Caco-2 (cell line): Measurements from ENCODE around the gene TMSB15B. TPM values are rescaled to one million over a fixed set of nuclear protein-coding genes. Genes with fewer than 3 reads are reported as not detected.

Source experiments
- BruUV-seq: library from RNA; stranded (reverse); fragments of 400-500 nt; replicated peaks from 2 replicates; lab custom pipeline; 2021; lab: Mats Ljungman, UMichigan
- CTCF ChIA-PET: fragments of 300-600 bp; sonication (Branson Sonifier 250); formaldehyde crosslinking; loops from one replicate; lab custom pipeline; 2022; ENCODE audit warnings: antibody characterized with exemption; lab: Charles Lee
- POLR2A ChIA-PET: fragments of 300-600 bp; sonication (Branson Sonifier 250); formaldehyde crosslinking; loops from one replicate; lab custom pipeline; 2022; ENCODE audit warnings: antibody characterized with exemption; lab: Charles Lee
- DNase-seq, 2 experiments: peaks; one replicate each; pipeline versions ENCODE4 v3.0.0 to v3.0.0-alpha.2; 2020 to 2022
- H3K27me3 ChIP-seq: replicated peaks from 2 replicates; pipeline ENCODE4 v1.6.0; 2011; ENCODE audit warnings: low read length; ENCODE audit not compliant: control insufficient read depth, insufficient read depth
- H3K36me3 ChIP-seq: 2 replicates; pipeline ENCODE4 v1.5.1; 2011; ENCODE audit warnings: low read length; ENCODE audit not compliant: control insufficient read depth, insufficient read depth
- H3K4me1 ChIP-seq: fragments of 250-450 bp; sonication (Bioruptor Pico); 2 replicates; pipeline ENCODE4 v1.5.1; 2020; ENCODE audit warnings: mild to moderate bottlenecking
- H3K4me3 ChIP-seq: 2 replicates; pipeline ENCODE4 v1.5.1; 2011; ENCODE audit warnings: low read depth, mild to moderate bottlenecking, control low read depth, low read length
- H3K9me3 ChIP-seq: fragments of 250-450 bp; sonication (Bioruptor Pico); 2 replicates; pipeline ENCODE4 v1.5.1; 2020; ENCODE audit warnings: mild to moderate bottlenecking, moderate library complexity
- H3K27ac Mint-ChIP-seq: one replicate; pipeline ENCODE4 v1.8.0; 2022; ENCODE audit warnings: mixed read lengths; ENCODE audit not compliant: unreplicated experiment
- H3K27me3 Mint-ChIP-seq: one replicate; pipeline ENCODE4 v1.8.0; 2022; ENCODE audit warnings: mixed read lengths; ENCODE audit not compliant: insufficient read depth, unreplicated experiment
- H3K36me3 Mint-ChIP-seq: one replicate; pipeline ENCODE4 v1.8.0; 2022; ENCODE audit warnings: mild to moderate bottlenecking, mixed read lengths; ENCODE audit not compliant: insufficient read depth, unreplicated experiment
- H3K4me1 Mint-ChIP-seq: one replicate; pipeline ENCODE4 v1.8.0; 2022; ENCODE audit warnings: low read depth, mixed read lengths; ENCODE audit not compliant: unreplicated experiment
- H3K4me3 Mint-ChIP-seq: one replicate; pipeline ENCODE4 v1.8.0; 2022; ENCODE audit warnings: mild to moderate bottlenecking, moderate library complexity, mixed read lengths; ENCODE audit not compliant: unreplicated experiment
- H3K9me3 Mint-ChIP-seq: one replicate; pipeline ENCODE4 v1.8.0; 2022; ENCODE audit warnings: mixed read lengths; ENCODE audit not compliant: unreplicated experiment
- intact Hi-C: fragments of 100-400 bp; cut with micrococcal nuclease; formaldehyde crosslinking; loops from one replicate; pipeline ENCODE4 v1.10.0; 2022; ENCODE audit not compliant: unreplicated experiment
- total RNA-seq: library from RNA; stranded (reverse); gene quantifications from 2 replicates; pipeline ENCODE4 v1.2.3, GENCODE V29; 2022
- TF ChIP-seq, protein P1 (sequence below), 2 experiments: fragments of 200-600 bp in 1 of 2; IDR thresholded peaks; 1 replicate in 1 of 2; 2 replicates in 1 of 2; pipeline versions ENCODE4 v1.5.1 to v1.8.0; 2011 to 2022; ENCODE audit warnings: antibody characterized with exemption in 1 of 2, control low read depth in 1 of 2, inconsistent platforms in 1 of 2, low read depth in 1 of 2, low read length in 1 of 2, mild to moderate bottlenecking in 1 of 2, moderate library complexity in 1 of 2; ENCODE audit not compliant: insufficient read depth in 1 of 2, severe bottlenecking in 1 of 2, unreplicated experiment in 1 of 2

The TMSB15B gene
- total RNA-seq, 1 experiment from 2014 or later: 17.7 TPM

DNA sequence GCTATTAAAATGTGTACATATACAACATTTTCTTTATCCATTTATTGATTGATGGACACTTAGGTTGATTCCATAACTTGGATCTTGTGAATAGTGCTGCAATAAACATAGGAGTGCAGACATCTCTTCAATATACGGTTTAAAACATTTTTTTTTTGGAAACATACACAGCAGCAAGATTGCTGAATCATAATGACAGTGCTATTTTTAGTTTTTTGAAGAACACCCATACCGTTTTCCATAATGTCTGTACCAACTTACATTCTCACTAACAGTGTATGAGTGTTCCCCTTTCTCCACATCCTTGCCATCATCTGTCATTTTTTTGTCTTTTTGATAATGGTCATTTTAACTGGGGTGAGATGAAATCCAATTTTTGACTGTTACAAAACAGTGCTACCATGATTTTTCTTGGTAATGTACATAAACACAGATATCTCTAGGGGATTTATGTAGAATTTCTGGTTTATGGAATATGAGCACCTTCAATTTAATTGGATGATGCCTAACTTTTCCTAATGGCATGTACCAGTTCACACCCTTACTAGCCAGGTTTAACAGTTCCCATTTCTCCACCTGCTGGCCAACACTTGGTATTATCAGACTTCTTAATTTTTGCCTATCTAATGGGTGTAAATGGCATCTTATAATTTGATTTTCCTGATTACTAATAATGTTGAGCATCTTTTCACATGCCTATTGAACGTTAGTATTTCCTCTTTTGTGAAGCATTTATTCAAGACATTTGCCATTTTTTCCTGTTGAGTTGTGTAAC, 21.0 kb upstream of the TMSB15B start:
- POLR2A ChIA-PET: no interaction called here
- Histone ChIP-seq H3K36me3 (no peaks in the 10 kb centered on the region), H3K4me1 (no peaks in the 10 kb centered on the region), H3K9me3 (no peaks in the 10 kb centered on the region), H3K27me3 (no peaks in the 10 kb centered on the region), H3K4me3 (no peak overlapping the region)
- Mint-ChIP-seq H3K4me3 (no peak overlapping the region), H3K27ac (no peak overlapping the region), H3K4me1 (no peaks in the 10 kb centered on the region), H3K27me3 (peaks cover 6% of the 10 kb centered on the region), H3K9me3 (no peaks in the 10 kb centered on the region), H3K36me3 (no peaks in the 10 kb centered on the region)
- TF ChIP-seq, protein P1, sequence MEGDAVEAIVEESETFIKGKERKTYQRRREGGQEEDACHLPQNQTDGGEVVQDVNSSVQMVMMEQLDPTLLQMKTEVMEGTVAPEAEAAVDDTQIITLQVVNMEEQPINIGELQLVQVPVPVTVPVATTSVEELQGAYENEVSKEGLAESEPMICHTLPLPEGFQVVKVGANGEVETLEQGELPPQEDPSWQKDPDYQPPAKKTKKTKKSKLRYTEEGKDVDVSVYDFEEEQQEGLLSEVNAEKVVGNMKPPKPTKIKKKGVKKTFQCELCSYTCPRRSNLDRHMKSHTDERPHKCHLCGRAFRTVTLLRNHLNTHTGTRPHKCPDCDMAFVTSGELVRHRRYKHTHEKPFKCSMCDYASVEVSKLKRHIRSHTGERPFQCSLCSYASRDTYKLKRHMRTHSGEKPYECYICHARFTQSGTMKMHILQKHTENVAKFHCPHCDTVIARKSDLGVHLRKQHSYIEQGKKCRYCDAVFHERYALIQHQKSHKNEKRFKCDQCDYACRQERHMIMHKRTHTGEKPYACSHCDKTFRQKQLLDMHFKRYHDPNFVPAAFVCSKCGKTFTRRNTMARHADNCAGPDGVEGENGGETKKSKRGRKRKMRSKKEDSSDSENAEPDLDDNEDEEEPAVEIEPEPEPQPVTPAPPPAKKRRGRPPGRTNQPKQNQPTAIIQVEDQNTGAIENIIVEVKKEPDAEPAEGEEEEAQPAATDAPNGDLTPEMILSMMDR (IDR thresholded peaks at IDR 0.05; ENCODE audit: insufficient read depth in 1 of 2, low read depth in 1 of 2, low read length in 1 of 2, severe bottlenecking in 1 of 2, unreplicated experiment in 1 of 2): peak in 1 of 2 experiments; percentile 29
- CTCF ChIA-PET: interaction anchor here (0.6 to 3.0 kb wide), 2 partner anchors 24 to 96 kb away, joined by 3 to 15 read pairs; no protein-coding TSS in a partner anchor
- intact Hi-C loops: loop anchor here (1.0 kb wide), 2 partner anchors 23 to 96 kb away; no protein-coding TSS in a partner anchor
- BruUV-seq: no TSS peak
- peak in 1 of 2 experiments; percentile 19 for DNase-seq

DNA sequence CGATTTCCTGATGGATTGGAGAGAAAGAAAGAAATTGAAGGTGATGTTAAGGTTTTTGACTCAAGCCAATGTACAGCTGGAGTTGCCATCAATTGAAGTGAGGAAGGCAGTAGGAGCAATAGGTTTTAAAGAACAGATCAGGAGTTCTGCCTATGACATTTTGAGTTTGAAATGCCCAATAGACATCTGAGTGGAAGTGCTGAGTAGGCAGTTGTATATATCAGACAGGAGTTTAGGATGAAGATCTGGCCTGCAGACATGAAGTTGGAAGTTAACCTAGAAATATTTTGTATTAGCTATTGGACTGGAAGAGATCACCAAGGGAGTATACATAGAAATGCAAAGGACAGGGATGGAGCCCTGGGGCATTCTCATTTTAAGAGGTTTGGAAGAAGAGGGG, 12.9 kb upstream of the TMSB15B start:
- H3K4me1 ChIP-seq: no peaks in the 10 kb centered on the region
- Mint-ChIP-seq H3K9me3 (no peaks in the 10 kb centered on the region), H3K4me3 (no peak overlapping the region), H3K4me1 (no peaks in the 10 kb centered on the region), H3K27me3 (no peaks in the 10 kb centered on the region), H3K27ac (no peak overlapping the region), H3K36me3 (no peaks in the 10 kb centered on the region)
- H3K36me3 ChIP-seq: no peaks in the 10 kb centered on the region
- no peak for DNase-seq
- no peaks in the 10 kb centered on the region for H3K9me3 ChIP-seq
- intact Hi-C loops: no loop called here
- ChIA-PET POLR2A (no interaction called here), CTCF (no interaction called here)
- TF ChIP-seq, protein P1 (IDR thresholded peaks at IDR 0.05; ENCODE audit: insufficient read depth in 1 of 2, low read depth in 1 of 2, low read length in 1 of 2, severe bottlenecking in 1 of 2, unreplicated experiment in 1 of 2): no peak
- H3K27me3 ChIP-seq: no peaks in the 10 kb centered on the region
- H3K4me3 ChIP-seq: no peak overlapping the region
- no TSS peak for BruUV-seq

DNA sequence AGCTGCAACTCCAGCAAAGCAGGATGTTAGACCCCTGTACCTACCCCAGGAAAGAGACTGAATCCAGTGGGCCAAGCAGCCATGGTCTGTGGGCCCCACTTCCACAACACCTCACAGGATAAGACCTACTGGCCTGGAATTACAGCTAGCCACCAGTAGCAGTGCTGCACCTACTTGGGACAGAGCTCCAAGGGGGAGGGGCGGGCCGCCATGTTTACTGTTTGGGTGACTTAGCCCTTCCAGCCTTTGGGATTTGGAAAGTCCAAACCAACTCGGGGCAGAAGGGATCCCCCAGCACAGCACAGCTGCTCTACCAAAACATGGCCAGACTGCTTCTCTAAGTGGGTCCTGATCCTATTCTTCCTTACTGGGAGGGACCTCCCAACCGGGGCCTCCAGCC, 9.1 kb upstream of the TMSB15B start:
- H3K4me3 Mint-ChIP-seq: no peak overlapping the region
- no peaks in the 10 kb centered on the region for H3K9me3 Mint-ChIP-seq
- no peak for DNase-seq
- CTCF ChIA-PET: no interaction called here
- Histone ChIP-seq H3K9me3 (no peaks in the 10 kb centered on the region), H3K36me3 (no peaks in the 10 kb centered on the region), H3K4me1 (no peaks in the 10 kb centered on the region), H3K4me3 (no peak overlapping the region), H3K27me3 (no peaks in the 10 kb centered on the region)
- TF ChIP-seq, protein P1 (IDR thresholded peaks at IDR 0.05; ENCODE audit: insufficient read depth in 1 of 2, low read depth in 1 of 2, low read length in 1 of 2, severe bottlenecking in 1 of 2, unreplicated experiment in 1 of 2): no peak
- peaks cover 5% of the 10 kb centered on the region for H3K27me3 Mint-ChIP-seq
- POLR2A ChIA-PET: no interaction called here
- intact Hi-C loops: no loop called here
- no peaks in the 10 kb centered on the region for H3K4me1 Mint-ChIP-seq
- no peak overlapping the region for H3K27ac Mint-ChIP-seq
- BruUV-seq: no TSS peak
- no peaks in the 10 kb centered on the region for H3K36me3 Mint-ChIP-seq
